ENCODE results near the gene UNC80.

Gene UNC80

GRCh38 chr2:209984291-209984690 is 212.7 kb downstream of the UNC80 start:
- no peak for FAIRE-seq
- no peak for DNase-seq (ENCODE audit: insufficient read length, low spot score)
- TF ChIP-seq POLR2A (IDR thresholded peaks at IDR 0.05; ENCODE audit: low read depth, low read length): no peak

GRCh38 chr2:209985874-209986273 is 214.2 kb downstream of the UNC80 start:
- DNase-seq (ENCODE audit: insufficient read length, low spot score): no peak

GRCh38 chr2:209986415-209986814 is 214.8 kb downstream of the UNC80 start:
- no peak for TF ChIP-seq POLR2A (IDR thresholded peaks at IDR 0.05; ENCODE audit: low read depth, low read length)
- no peak for DNase-seq (ENCODE audit: insufficient read length, low spot score)
- FAIRE-seq: no peak

More at GRCh38 chr2:209985874-209986273, 214.2 kb downstream of the UNC80 start:
- no peak for TF ChIP-seq POLR2A (IDR thresholded peaks at IDR 0.05; ENCODE audit: low read depth, low read length)
- no peak for FAIRE-seq

- FAIRE-seq (no peak), DNase-seq (ENCODE audit: insufficient read length, low spot score) (no peak)
- no peak for TF ChIP-seq POLR2A (IDR thresholded peaks at IDR 0.05; ENCODE audit: low read depth, low read length)
Measured at GRCh38 chr2:209988010-209988409, 216.4 kb downstream of the UNC80 start.

- FAIRE-seq (no peak), DNase-seq (ENCODE audit: insufficient read length, low spot score) (no peak)
- TF ChIP-seq POLR2A (IDR thresholded peaks at IDR 0.05; ENCODE audit: low read depth, low read length): no peak
Measured at GRCh38 chr2:209990838-209991237, 219.2 kb downstream of the UNC80 start.

- TF ChIP-seq POLR2A (IDR thresholded peaks at IDR 0.05; ENCODE audit: low read depth, low read length): no peak
- FAIRE-seq (no peak), DNase-seq (ENCODE audit: insufficient read length, low spot score) (no peak)
Measured at GRCh38 chr2:209993968-209994367, 222.3 kb downstream of the UNC80 start.

- DNase-seq (ENCODE audit: insufficient read length, low spot score) (no peak), FAIRE-seq (no peak)
- no peak for TF ChIP-seq POLR2A (IDR thresholded peaks at IDR 0.05; ENCODE audit: low read depth, low read length)
Measured at GRCh38 chr2:209998596-209998995, 227.0 kb downstream of the UNC80 start.

- TF ChIP-seq POLR2A (IDR thresholded peaks at IDR 0.05; ENCODE audit: low read depth, low read length): no peak
- FAIRE-seq (no peak), DNase-seq (ENCODE audit: insufficient read length, low spot score) (no peak)
Measured at GRCh38 chr2:210000464-210001324, 229.1 kb downstream of the UNC80 start.

GRCh38 chr2:210002158-210003157 is 230.8 kb downstream of the UNC80 start, which contains the start of gene RPE:
TSS of gene RPE (plus strand) at chr2:210002638. CDS start at chr2:210002662, 24 bp downstream.
- DNase-seq (ENCODE audit: insufficient read length, low spot score) (peak; percentile 77), FAIRE-seq (peak; percentile 91)
- 0 out of 2 replicates have a peak, but pooled peaks have one; percentile 52 for TF ChIP-seq POLR2A (IDR thresholded peaks at IDR 0.05; ENCODE audit: low read depth, low read length)

- DNase-seq (ENCODE audit: insufficient read length, low spot score): no peak
- FAIRE-seq: no peak
- TF ChIP-seq POLR2A (IDR thresholded peaks at IDR 0.05; ENCODE audit: low read depth, low read length): no peak
Measured at GRCh38 chr2:210003359-210003758, 231.7 kb downstream of the UNC80 start.

- TF ChIP-seq POLR2A (IDR thresholded peaks at IDR 0.05; ENCODE audit: low read depth, low read length): no peak
- DNase-seq (ENCODE audit: insufficient read length, low spot score) (no peak), FAIRE-seq (no peak)
Measured at GRCh38 chr2:210004881-210005280, 233.2 kb downstream of the UNC80 start.

- TF ChIP-seq POLR2A (IDR thresholded peaks at IDR 0.05; ENCODE audit: low read depth, low read length): no peak
- FAIRE-seq (no peak), DNase-seq (ENCODE audit: insufficient read length, low spot score) (no peak)
Measured at GRCh38 chr2:210007895-210008294, 236.3 kb downstream of the UNC80 start.

GRCh38 chr2:210009126-210009525 is 237.5 kb downstream of the UNC80 start:
- FAIRE-seq (no peak), DNase-seq (ENCODE audit: insufficient read length, low spot score) (no peak)
- TF ChIP-seq POLR2A (IDR thresholded peaks at IDR 0.05; ENCODE audit: low read depth, low read length): no peak

- no peak for DNase-seq (ENCODE audit: insufficient read length, low spot score)
- no peak for FAIRE-seq
- TF ChIP-seq POLR2A (IDR thresholded peaks at IDR 0.05; ENCODE audit: low read depth, low read length): no peak
Measured at GRCh38 chr2:210009896-210010295, 238.3 kb downstream of the UNC80 start.
